ENCODE measurements around the gene DVL3. TPM values are rescaled to one million over a fixed set of nuclear protein-coding genes. Genes with fewer than 3 reads are reported as not detected.

DVL3 gene
- total RNA-seq, 1 donor from 2014 or later: 63.5 TPM

GRCh38 chr3:184222521-184222920 is 67.3 kb downstream of the DVL3 start:
- H3K27me3 ChIP-seq (ENCODE audit: low read depth): peaks cover 78% of the 10 kb centered on the region
- H3K9me3 ChIP-seq (replicated peaks): no peaks in the 10 kb centered on the region
- no peak overlapping the region for H3K27ac ChIP-seq (replicated peaks)
- intact Hi-C loops (cut with micrococcal nuclease): no loop called here
- H3K4me3 ChIP-seq: no peak overlapping the region
- H3K4me1 ChIP-seq: no peaks in the 10 kb centered on the region
- no peaks in the 10 kb centered on the region for H3K36me3 ChIP-seq
- DNase-seq: no peak
- TF ChIP-seq CTCF (IDR thresholded peaks at IDR 0.05; ENCODE audit: borderline replicate concordance): no peak

Other genes starting within 250 kb of the DVL3 start
- gene ABCC5, start 137.5 kb upstream of the DVL3 start, total RNA-seq: 49.4 TPM
- gene HTR3D, start 123.6 kb upstream of the DVL3 start, total RNA-seq: not detected
- not detected for gene HTR3C, start 102.3 kb upstream of the DVL3 start, total RNA-seq
- gene HTR3E, start 58.3 kb upstream of the DVL3 start, total RNA-seq: not detected
- gene EIF2B5, start 20.0 kb upstream of the DVL3 start, total RNA-seq: 32.1 TPM
- gene AP2M1, start 19.5 kb downstream of the DVL3 start, total RNA-seq: 336 TPM
- 70.2 TPM for gene ABCF3, start 30.8 kb downstream of the DVL3 start, total RNA-seq
- not detected for gene VWA5B2, start 74.2 kb downstream of the DVL3 start, total RNA-seq
- 16.1 TPM for gene ALG3, start 93.6 kb downstream of the DVL3 start, total RNA-seq
- 1.6 TPM for gene EEF1AKMT4, start 94.3 kb downstream of the DVL3 start, total RNA-seq
- 0.16 TPM for gene CAMK2N2, start 106.2 kb downstream of the DVL3 start, total RNA-seq
- gene ECE2, start 120.6 kb downstream of the DVL3 start, total RNA-seq: not detected
- gene PSMD2, start 143.9 kb downstream of the DVL3 start, total RNA-seq: 213 TPM
- gene EIF4G1, start 159.2 kb downstream of the DVL3 start, total RNA-seq: 224 TPM
- 30.2 TPM for gene FAM131A, start 182.2 kb downstream of the DVL3 start, total RNA-seq
- 1.7 TPM for gene CLCN2, start 206.2 kb downstream of the DVL3 start, total RNA-seq
- 24.3 TPM for gene POLR2H, start 206.3 kb downstream of the DVL3 start, total RNA-seq
- gene THPO, start 222.8 kb downstream of the DVL3 start, total RNA-seq: 0.11 TPM
- gene CHRD, start 224.7 kb downstream of the DVL3 start, total RNA-seq: 6.5 TPM